H1 (cell line): Measurements from ENCODE around the gene SOX6. TPM values are rescaled to one million over a fixed set of nuclear protein-coding genes. Genes with fewer than 3 reads are reported as not detected.

Experiments
- CTCF ChIA-PET: fragments of 300-600 bp; sonication (Branson Sonifier 250); formaldehyde crosslinking; loops from one replicate; lab custom pipeline; 2021; ENCODE audit not compliant: partially characterized antibody; lab: Charles Lee
- POLR2A ChIA-PET: fragments of 300-600 bp; sonication (Branson Sonifier 250); formaldehyde crosslinking; loops from one replicate; lab custom pipeline; 2021; ENCODE audit warnings: inconsistent platforms; ENCODE audit not compliant: partially characterized antibody; lab: Charles Lee
- DNase-seq, 2 experiments: peaks; one replicate each; pipeline versions ENCODE4 v3.0.0 to v3.0.0-alpha.2; 2010 to 2022; ENCODE audit warnings: low spot score in 2 of 2, low read depth in 1 of 2, mixed read lengths in 1 of 2
- FAIRE-seq: peaks from 2 replicates; lab custom pipeline; 2011; peaks lifted over from hg19 to GRCh38; lab: Jason Lieb, UNC
- H2AFZ ChIP-seq: 2 replicates; pipeline ENCODE4 v1.8.1; 2012; ENCODE audit warnings: low read length, inconsistent platforms
- H2AK5ac ChIP-seq: 2 replicates; pipeline ENCODE4 v1.6.1; 2013; ENCODE audit warnings: low read depth, low read length
- H2BK120ac ChIP-seq: replicated peaks from 2 replicates; pipeline ENCODE3; 2013; ENCODE audit warnings: low read depth, low read length, inconsistent platforms
- H2BK12ac ChIP-seq: 2 replicates; pipeline ENCODE4 v1.6.1; 2013; ENCODE audit warnings: low read depth, low read length
- H2BK15ac ChIP-seq: 2 replicates; pipeline ENCODE4 v1.6.1; 2013; ENCODE audit warnings: low read length
- H2BK20ac ChIP-seq: 2 replicates; pipeline ENCODE4 v1.6.1; 2013; ENCODE audit warnings: low read length
- H2BK5ac ChIP-seq: 2 replicates; pipeline ENCODE4 v1.6.1; 2013; ENCODE audit warnings: low read depth, low read length
- H3K14ac ChIP-seq: 2 replicates; pipeline ENCODE4 v1.6.1; 2013; ENCODE audit warnings: inconsistent platforms; ENCODE audit not compliant: insufficient read length
- H3K18ac ChIP-seq: 2 replicates; pipeline ENCODE4 v1.6.1; 2013; ENCODE audit warnings: low read length; ENCODE audit errors: extremely low read depth
- H3K23ac ChIP-seq: 2 replicates; pipeline ENCODE4 v1.6.1; 2013; ENCODE audit warnings: inconsistent platforms; ENCODE audit not compliant: insufficient read length
- H3K23me2 ChIP-seq: 2 replicates; pipeline ENCODE4 v1.6.1; 2013; ENCODE audit warnings: low read depth, low read length
- H3K27ac ChIP-seq: 2 replicates; pipeline ENCODE4 v1.6.1; 2011; ENCODE audit warnings: low read depth, low read length, inconsistent platforms
- H3K27me3 ChIP-seq, 4 experiments: replicated peaks in 1 of 4; 1 replicate in 1 of 4; 2 replicates in 3 of 4; pipeline versions ENCODE4 v1.6.1 to v1.8.1; 2011 to 2013; ENCODE audit warnings: low read length in 3 of 4, mild to moderate bottlenecking in 3 of 4, inconsistent platforms in 2 of 4, mixed read lengths in 2 of 4, moderate library complexity in 1 of 4; ENCODE audit not compliant: control insufficient read depth in 3 of 4, insufficient read depth in 3 of 4; ENCODE audit errors: extremely low read depth in 1 of 4
- H3K36me3 ChIP-seq, 4 experiments: 2 replicates each; pipeline versions ENCODE4 v1.6.1 to v1.8.1; 2011 to 2013; ENCODE audit warnings: mild to moderate bottlenecking in 4 of 4, low read length in 3 of 4, moderate library complexity in 2 of 4, control low read depth in 1 of 4, inconsistent platforms in 1 of 4; ENCODE audit not compliant: insufficient read depth in 4 of 4, control insufficient read depth in 2 of 4
- H3K4ac ChIP-seq: replicated peaks from 2 replicates; pipeline ENCODE3; 2013; ENCODE audit warnings: low read length, low read depth, mixed read lengths, inconsistent platforms; ENCODE audit not compliant: insufficient read length
- H3K4me1 ChIP-seq, 4 experiments: replicated peaks in 1 of 4; 1 replicate in 1 of 4; 2 replicates in 3 of 4; pipeline versions ENCODE4 v1.6.1 to v1.8.1; 2011 to 2013; ENCODE audit warnings: low read length in 3 of 4, inconsistent platforms in 2 of 4, mixed read lengths in 1 of 4; ENCODE audit not compliant: insufficient read depth in 4 of 4, control insufficient read depth in 3 of 4
- H3K4me2 ChIP-seq, 2 experiments: 2 replicates each; pipeline versions ENCODE4 v1.6.1 to v1.8.1; 2011 to 2013; ENCODE audit warnings: low read depth in 2 of 2, low read length in 2 of 2, control low read depth in 1 of 2, inconsistent platforms in 1 of 2, mild to moderate bottlenecking in 1 of 2; ENCODE audit not compliant: insufficient read depth in 1 of 2
- H3K4me3 ChIP-seq, 4 experiments: fragments of 200-600, 300-600 bp in 1 of 4; sonication (generic), shearing (Covaris generic), sonication (Bioruptor Twin) in 1 of 4; 2 replicates each; pipeline versions ENCODE4 v1.5.1 to v1.8.1; 2011 to 2016; ENCODE audit warnings: low read length in 4 of 4, low read depth in 3 of 4, control low read depth in 2 of 4, inconsistent platforms in 2 of 4, mild to moderate bottlenecking in 2 of 4, mixed read lengths in 1 of 4, moderate library complexity in 1 of 4; ENCODE audit not compliant: insufficient read depth in 2 of 4; ENCODE audit errors: extremely low read depth in 1 of 4
- H3K56ac ChIP-seq: replicated peaks from 2 replicates; pipeline ENCODE3; 2013; ENCODE audit warnings: low read depth, mild to moderate bottlenecking, mixed read lengths, low read length, inconsistent platforms; ENCODE audit not compliant: insufficient read length
- H3K79me1 ChIP-seq: 2 replicates; pipeline ENCODE4 v1.6.1; 2013; ENCODE audit warnings: low read depth, low read length, control low read depth
- H3K79me2 ChIP-seq, 2 experiments: 2 replicates each; pipeline versions ENCODE4 v1.6.1 to v1.8.1; 2012 to 2013; ENCODE audit warnings: low read length in 2 of 2, mild to moderate bottlenecking in 2 of 2, inconsistent platforms in 1 of 2; ENCODE audit not compliant: insufficient read depth in 2 of 2, control insufficient read depth in 1 of 2
- H3K9ac ChIP-seq, 4 experiments: replicated peaks in 1 of 4; 1 replicate in 1 of 4; 2 replicates in 3 of 4; pipeline versions ENCODE4 v1.6.1 to v1.8.1; 2011 to 2013; ENCODE audit warnings: low read depth in 3 of 4, low read length in 3 of 4, control low read depth in 2 of 4, mild to moderate bottlenecking in 2 of 4, moderate library complexity in 2 of 4, inconsistent platforms in 1 of 4; ENCODE audit errors: extremely low read depth in 1 of 4
- H3K9me3 ChIP-seq, 2 experiments: 2 replicates each; pipeline versions ENCODE4 v1.6.1 to v1.8.1; 2012 to 2013; ENCODE audit warnings: mild to moderate bottlenecking in 2 of 2, moderate library complexity in 2 of 2, control low read depth in 1 of 2, inconsistent platforms in 1 of 2, low read depth in 1 of 2, low read length in 1 of 2, mixed read lengths in 1 of 2; ENCODE audit not compliant: insufficient read depth in 2 of 2
- H4K20me1 ChIP-seq, 2 experiments: replicated peaks in 1 of 2; 2 replicates each; pipeline versions ENCODE3 to v1.8.1; 2011 to 2013; ENCODE audit warnings: inconsistent platforms in 2 of 2, low read length in 2 of 2, mild to moderate bottlenecking in 1 of 2; ENCODE audit not compliant: insufficient read depth in 2 of 2, control insufficient read depth in 1 of 2
- H4K5ac ChIP-seq: 2 replicates; pipeline ENCODE4 v1.6.1; 2013; ENCODE audit warnings: low read length, low read depth, mixed read lengths, inconsistent platforms; ENCODE audit not compliant: insufficient read length
- H4K8ac ChIP-seq: 2 replicates; pipeline ENCODE4 v1.8.0; 2013; ENCODE audit warnings: mild to moderate bottlenecking, moderate library complexity, low read length, inconsistent platforms; ENCODE audit not compliant: insufficient read depth; ENCODE audit errors: extremely low read depth
- H4K91ac ChIP-seq: replicated peaks from 2 replicates; pipeline ENCODE3; 2013; ENCODE audit warnings: low read length, mixed read lengths, inconsistent platforms; ENCODE audit not compliant: insufficient read length
- CHD1 ChIP-seq: IDR thresholded peaks from 2 replicates; pipeline ENCODE4 v1.6.1; 2012; ENCODE audit warnings: low read depth, low read length, improper control_type of control experiment
- CREB1 ChIP-seq: IDR thresholded peaks from 2 replicates; pipeline ENCODE4 v1.6.1; 2012; ENCODE audit warnings: inconsistent platforms
- FOSL1 ChIP-seq: IDR thresholded peaks from 2 replicates; pipeline ENCODE4 v1.6.1; 2011; ENCODE audit warnings: mild to moderate bottlenecking, low read depth, low read length, moderate library complexity; ENCODE audit not compliant: insufficient read depth
- HDAC6 ChIP-seq: IDR thresholded peaks from one replicate; pipeline ENCODE4 v1.7.1; 2012; ENCODE audit warnings: low read depth, mild to moderate bottlenecking, inconsistent platforms, low read length, moderate library complexity
- KDM4A ChIP-seq: IDR thresholded peaks from one replicate; pipeline ENCODE4 v1.7.1; 2012; ENCODE audit warnings: low read depth, mild to moderate bottlenecking, moderate library complexity, low read length, inconsistent platforms; ENCODE audit not compliant: severe bottlenecking
- NANOG ChIP-seq: IDR thresholded peaks from 2 replicates; pipeline ENCODE4 v1.6.1; 2011; ENCODE audit warnings: low read length, low read depth, mild to moderate bottlenecking, inconsistent platforms; ENCODE audit not compliant: insufficient read depth, poor library complexity, severe bottlenecking
- RAD21 ChIP-seq, 2 experiments: IDR thresholded peaks in 1 of 2; conservative IDR thresholded peaks in 1 of 2; 2 replicates each; pipeline ENCODE4 v1.6.1; 2011; ENCODE audit warnings: low read depth in 2 of 2, low read length in 2 of 2, improper control_type of control experiment in 1 of 2, inconsistent platforms in 1 of 2, mild to moderate bottlenecking in 1 of 2, moderate library complexity in 1 of 2
- RFX5 ChIP-seq: IDR thresholded peaks from 2 replicates; pipeline ENCODE4 v1.6.1; 2011; ENCODE audit warnings: low read depth, low read length, improper control_type of control experiment, borderline replicate concordance
- WGBS, 2 experiments: shearing (Covaris generic) in 1 of 2; methylation state at CpG; one replicate each; pipeline versions ENCODE4 v1.1.6 to v1.1.7; 2013 to 2015; ENCODE audit warnings: low lambda C conversion rate in 2 of 2, mixed read lengths in 2 of 2, inconsistent platforms in 1 of 2, low coverage in 1 of 2, missing lambda C conversion rate in 1 of 2; ENCODE audit not compliant: insufficient replicate concordance in 2 of 2, insufficient coverage in 1 of 2, insufficient read length in 1 of 2; ENCODE audit errors: extremely low coverage in 1 of 2, missing lambda C conversion rate in 1 of 2; 5-methylcytosine and 5-hydroxymethylcytosine counted together
- long read RNA-seq, 2 experiments: library from RNA in 1 of 2; library from capped mRNA in 1 of 2; stranded (forward); transcript quantifications; one replicate each; pipeline ENCODE4 v2.0.0, GENCODE V29; 2021; ENCODE audit warnings: inconsistent platforms in 1 of 2
- polyA minus RNA-seq, 3 experiments: library from RNA; depleted of rRNA, polyadenylated mRNA; stranded (reverse); fragments of >200 nt; gene quantifications; 1 replicate in 2 of 3; 2 replicates in 1 of 3; pipeline ENCODE4 v1.2.3, GENCODE V29; 2011
- polyA plus RNA-seq, 7 experiments: library from polyadenylated mRNA; depleted of rRNA in 3 of 7; stranded (reverse) in 5 of 7; unstranded in 2 of 7; fragments of >200 nt in 5 of 7; fragments of 200-250 nt in 2 of 7; gene quantifications; 1 replicate in 5 of 7; 2 replicates in 1 of 7; 4 replicates in 1 of 7; pipeline versions ENCODE4 v1.2.1 to v1.2.3, GENCODE V29; 2011 to 2013; ENCODE audit warnings: missing spikeins in 2 of 7, mixed read lengths in 2 of 7
- total RNA-seq: library from RNA; stranded (reverse); fragmentation: NEBNext Ultra II Directional; extraction: Animal tissue kit (Norgen Biotek cat#: 25700); gene quantifications from 2 replicates; pipeline ENCODE4 v1.2.1, GENCODE V29; 2021

SOX6 gene
- total RNA-seq (0.08 TPM in 1 of 2 replicates, not detected in the other), polyA plus RNA-seq (2011; rRNA removed) (0.03 and 0.09 TPM in 2 replicates), polyA minus RNA-seq (2011; rRNA and poly(A)+ RNA removed) (0.19 and 0.41 TPM in 2 replicates)
- 0.01 TPM for polyA plus RNA-seq (2011; cell fraction: cytosol; rRNA removed)
- not detected for polyA plus RNA-seq (2011; cell fraction: nucleus; rRNA removed)
- polyA plus RNA-seq (2012, experiment 1 of 2) = 0.05 to 0.25 TPM (median 0.20 TPM) in 4 replicates
- not detected for polyA plus RNA-seq (2012, experiment 2 of 2)
- polyA plus RNA-seq (2013, experiment 1 of 2) = 0.20 TPM
- polyA plus RNA-seq (2013, experiment 2 of 2) = 0.04 TPM
- polyA minus RNA-seq (2011; cell fraction: cytosol; rRNA and poly(A)+ RNA removed) = not detected
- polyA minus RNA-seq (2011; cell fraction: nucleus; rRNA and poly(A)+ RNA removed) = 0.60 TPM
- long read RNA-seq, experiment 1 = 0 reads
- long read RNA-seq, experiment 2 = 0 reads

GRCh38 chr11:16356057-16356760, at the start of gene SOX6:
SOX6 (minus strand) TSS chr11:16356546; CDS start chr11:16341248, 15,298 bp downstream.
- Histone ChIP-seq H3K4me3 (no peak within 1 kb of the TSS), H3K27ac (no peak within 1 kb of the TSS), H3K56ac (no peak within 1 kb of the TSS), H3K9me3 (no peaks in the 10 kb centered on the region), H2BK12ac (no peak within 1 kb of the TSS), H3K36me3 (no peaks in the 10 kb centered on the region), H3K14ac (no peak within 1 kb of the TSS), H2BK120ac (no peak within 1 kb of the TSS), H2BK15ac (no peak within 1 kb of the TSS), H2AK5ac (no peak within 1 kb of the TSS), H3K79me1 (no peaks in the 10 kb centered on the region), H4K91ac (no peak within 1 kb of the TSS), H3K4me1 (peaks cover 0 to 4% (median 0%) of the 10 kb centered on the region in 4 experiments; a peak in 3 of 7 replicates), H4K8ac (no peak within 1 kb of the TSS), H2BK5ac (no peak within 1 kb of the TSS), H4K20me1 (no peaks in the 10 kb centered on the region), H3K9ac (no peak within 1 kb of the TSS), H3K4me2 (no peak within 1 kb of the TSS), H3K27me3 (no peaks in the 10 kb centered on the region), H3K79me2 (no peaks in the 10 kb centered on the region), H2AFZ (no peak within 1 kb of the TSS), H3K23me2 (peaks cover 2% of the 10 kb centered on the region; the same call in 1 of the 2 replicates), H3K4ac (no peak within 1 kb of the TSS), H2BK20ac (no peak within 1 kb of the TSS), H3K18ac (no peak within 1 kb of the TSS), H4K5ac (no peak within 1 kb of the TSS), H3K23ac (no peak within 1 kb of the TSS)
- DNase-seq (no peak), FAIRE-seq (no peak)
- ChIA-PET POLR2A (no interaction called here), CTCF (no interaction called here)
- TF ChIP-seq CHD1 = no peak
- TF ChIP-seq CREB1 = no peak
- TF ChIP-seq HDAC6 = no peak
- no peak for TF ChIP-seq FOSL1
- TF ChIP-seq NANOG = no peak
- no peak for TF ChIP-seq RFX5
- peak in 1 of 2 experiments; percentile 21; a peak in 1 of 4 replicates for TF ChIP-seq RAD21 (IDR thresholded peaks at IDR 0.05 in 1 of 2, conservative IDR thresholded peaks at IDR 0.05 in 1 of 2; ENCODE audit: low read depth in 2 of 2, low read length in 2 of 2)
- TF ChIP-seq KDM4A = no peak
- 77% methylated on average over 3 of the region's 3 CpGs; no CpG with 5 or more reads in 1 of the 2 experiments for WGBS, 2 experiments
